ENCODE data around the gene GNAZ. TPM values are rescaled to one million over a fixed set of nuclear protein-coding genes. Genes with fewer than 3 reads are reported as not detected.

Gene GNAZ
- total RNA-seq, 1 experiment from 2014 or later, result 6.0 TPM

DNA sequence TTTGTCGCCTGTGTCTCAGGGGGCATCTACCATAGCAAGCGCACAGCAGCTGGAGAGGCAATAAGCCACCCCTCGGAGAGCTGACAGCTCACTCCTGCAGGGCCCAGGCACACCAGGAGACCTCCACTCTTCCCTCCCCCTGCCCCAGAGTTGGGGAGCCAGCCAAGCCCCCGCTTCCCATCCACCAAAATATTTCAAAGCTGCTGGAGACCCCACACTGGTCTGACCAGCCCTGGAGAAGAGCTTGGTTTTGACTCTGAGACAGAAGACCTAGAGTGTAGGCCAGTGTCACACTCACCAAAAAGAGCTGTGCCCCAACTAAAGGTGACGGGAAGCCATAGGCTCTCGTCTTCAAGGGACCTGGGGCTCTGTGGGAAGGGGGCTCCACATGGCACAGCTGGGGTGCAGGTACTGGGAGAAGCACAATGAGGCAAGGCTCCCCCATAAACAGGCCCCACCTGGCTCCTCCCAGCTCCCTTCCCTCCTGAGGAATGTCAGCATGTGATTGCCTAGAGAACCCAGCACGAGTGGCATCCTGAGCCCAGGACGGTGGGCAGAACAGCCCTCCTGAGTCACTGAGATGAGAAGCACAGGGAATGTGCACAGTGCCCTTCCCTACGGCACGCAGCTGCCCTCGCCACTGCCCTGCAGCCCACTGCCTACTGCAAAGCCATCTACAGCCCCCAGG is 5.8 kb upstream of the GNAZ start:
- no peak for DNase-seq (ENCODE audit: low spot score)

DNA sequence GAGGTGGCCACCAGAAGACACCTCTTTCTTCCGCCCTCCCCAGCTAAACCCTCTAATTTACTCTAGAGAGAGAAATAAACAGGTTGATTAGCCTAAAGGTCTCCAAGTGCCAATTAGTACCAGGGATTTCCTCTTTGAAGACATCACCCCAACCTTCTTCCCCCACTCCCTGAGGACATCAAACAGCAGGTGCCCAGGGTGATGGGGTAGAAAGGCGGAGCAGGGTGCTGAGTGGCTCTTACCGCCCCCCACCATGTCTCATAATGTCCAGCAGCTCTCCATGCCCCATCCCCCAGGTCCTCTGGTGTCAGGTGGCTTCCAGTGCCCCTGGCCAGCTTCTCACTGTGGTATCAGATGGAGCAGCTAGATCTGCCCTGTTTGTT is 5.3 kb upstream of the GNAZ start:
- DNase-seq (ENCODE audit: low spot score), result no peak

DNA sequence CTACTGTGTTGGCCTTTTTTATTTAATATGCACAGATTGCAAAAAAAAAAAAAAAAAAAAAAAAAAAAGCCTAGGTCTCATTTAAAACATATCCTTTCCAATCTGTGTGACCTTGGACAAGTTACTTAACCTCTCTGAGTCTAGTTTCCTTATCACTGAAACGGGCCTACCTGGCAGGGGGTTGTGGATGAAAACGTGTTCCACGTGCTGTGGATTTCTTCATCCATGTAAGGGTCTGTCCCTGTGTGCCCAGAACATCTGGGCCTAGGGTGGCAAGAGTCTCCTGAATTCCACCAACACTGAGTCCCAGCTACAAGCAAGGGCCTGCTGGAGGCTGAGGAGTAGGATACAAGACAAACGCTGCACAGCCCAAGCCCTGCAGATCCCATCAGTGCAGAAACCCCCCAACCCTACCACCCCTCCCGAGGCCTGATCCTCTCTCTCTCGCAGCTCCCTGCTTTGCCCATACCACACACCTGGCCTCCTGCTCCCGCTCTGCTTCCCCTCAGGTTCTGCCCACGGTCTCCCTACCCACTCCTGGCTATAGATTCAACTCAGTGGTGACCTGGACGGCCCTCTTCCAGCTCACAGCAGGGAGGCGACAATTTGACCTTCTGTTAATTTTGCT is 4.7 kb upstream of the GNAZ start:
- DNase-seq (ENCODE audit: low spot score), result no peak

DNA sequence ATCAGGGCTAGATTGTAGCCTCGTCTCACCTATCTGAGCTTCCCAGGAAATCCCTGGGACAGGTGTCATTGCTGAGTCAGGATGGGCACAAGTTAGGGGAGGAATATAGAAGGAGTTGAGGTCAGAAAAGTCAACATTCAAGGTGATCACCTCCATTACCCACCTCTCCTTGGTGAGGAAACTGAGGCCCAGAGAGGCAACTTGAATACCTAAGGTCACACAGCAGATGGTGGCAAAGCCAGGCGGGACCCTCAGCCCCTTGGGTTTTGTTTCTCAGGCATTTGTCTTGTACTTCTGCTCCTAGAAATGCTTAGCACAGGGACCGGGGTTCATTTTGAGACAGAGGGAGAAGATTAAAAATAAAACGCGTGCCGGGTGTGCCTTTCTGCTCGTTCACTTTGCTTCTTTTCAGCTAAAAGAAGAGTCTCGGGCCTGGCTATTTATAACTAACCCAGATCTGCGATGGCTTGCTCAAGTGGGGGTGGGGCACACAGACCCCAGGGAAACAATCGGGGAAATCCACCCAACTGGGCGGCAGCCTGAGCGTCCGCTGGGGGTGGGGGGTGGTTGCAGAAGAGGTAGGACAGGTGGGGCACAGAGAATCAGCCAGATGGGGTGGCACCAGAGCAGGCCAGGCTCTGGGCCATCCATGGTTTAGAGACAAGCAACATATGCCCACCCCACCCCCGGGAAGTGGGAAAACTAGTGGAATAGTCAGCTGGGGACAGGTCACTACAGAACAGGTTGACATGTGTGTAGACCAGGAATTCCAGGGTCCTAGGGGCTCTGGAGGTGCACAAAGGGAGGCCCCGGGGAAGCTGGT is 3.9 kb upstream of the GNAZ start:
- no peak for DNase-seq (ENCODE audit: low spot score)

DNA sequence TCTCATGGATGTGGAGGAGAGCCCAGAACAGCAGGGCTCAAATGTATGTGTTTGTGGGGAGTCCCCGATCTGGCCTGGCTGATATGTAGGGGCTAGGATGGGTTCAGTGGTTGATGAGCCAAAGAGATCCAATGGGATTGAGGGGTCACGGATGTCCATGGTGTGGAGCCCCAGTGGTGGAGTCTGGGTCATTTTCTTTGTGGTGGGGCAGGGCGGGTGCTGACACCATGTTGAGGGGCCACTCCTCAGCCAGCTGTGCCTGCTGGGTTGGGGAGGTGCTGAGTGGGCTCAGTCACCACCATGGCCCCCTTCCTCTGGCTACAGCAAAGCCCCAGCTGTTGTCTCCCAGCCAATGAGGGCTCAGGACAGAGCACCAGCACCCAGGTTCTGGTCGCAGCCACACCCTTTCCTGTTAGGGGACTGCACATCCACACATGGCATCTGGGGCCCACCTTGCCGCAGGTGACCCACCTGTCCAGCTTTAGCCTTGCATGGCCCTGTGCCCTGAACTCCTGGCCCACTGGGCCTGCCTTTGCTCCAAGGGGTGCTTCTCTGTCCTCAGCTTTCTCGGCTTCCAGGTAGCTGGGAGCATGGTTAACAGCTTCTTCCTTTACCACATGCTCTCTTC is 3.2 kb upstream of the GNAZ start:
- no peak for DNase-seq (ENCODE audit: low spot score)

DNA sequence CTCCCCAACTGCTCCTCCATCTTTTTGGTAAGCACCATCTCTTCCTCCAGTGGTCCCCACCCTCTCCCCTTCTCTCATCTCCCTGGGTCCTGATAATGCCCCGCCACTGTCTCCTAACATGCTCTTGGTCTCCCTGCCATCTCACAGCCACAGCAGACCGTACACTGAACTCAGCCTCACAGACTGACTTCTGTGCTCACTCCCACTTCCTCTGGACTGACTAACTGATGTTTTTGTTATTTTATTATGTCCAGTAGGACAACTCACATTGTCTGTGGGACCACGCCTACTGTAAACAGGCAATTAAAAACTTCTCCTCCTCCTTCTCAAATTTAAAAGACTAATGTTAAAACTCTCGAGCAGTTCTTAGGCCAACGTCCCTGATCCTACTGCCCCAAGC is 2.6 kb upstream of the GNAZ start:
- DNase-seq (ENCODE audit: low spot score), result no peak

DNA sequence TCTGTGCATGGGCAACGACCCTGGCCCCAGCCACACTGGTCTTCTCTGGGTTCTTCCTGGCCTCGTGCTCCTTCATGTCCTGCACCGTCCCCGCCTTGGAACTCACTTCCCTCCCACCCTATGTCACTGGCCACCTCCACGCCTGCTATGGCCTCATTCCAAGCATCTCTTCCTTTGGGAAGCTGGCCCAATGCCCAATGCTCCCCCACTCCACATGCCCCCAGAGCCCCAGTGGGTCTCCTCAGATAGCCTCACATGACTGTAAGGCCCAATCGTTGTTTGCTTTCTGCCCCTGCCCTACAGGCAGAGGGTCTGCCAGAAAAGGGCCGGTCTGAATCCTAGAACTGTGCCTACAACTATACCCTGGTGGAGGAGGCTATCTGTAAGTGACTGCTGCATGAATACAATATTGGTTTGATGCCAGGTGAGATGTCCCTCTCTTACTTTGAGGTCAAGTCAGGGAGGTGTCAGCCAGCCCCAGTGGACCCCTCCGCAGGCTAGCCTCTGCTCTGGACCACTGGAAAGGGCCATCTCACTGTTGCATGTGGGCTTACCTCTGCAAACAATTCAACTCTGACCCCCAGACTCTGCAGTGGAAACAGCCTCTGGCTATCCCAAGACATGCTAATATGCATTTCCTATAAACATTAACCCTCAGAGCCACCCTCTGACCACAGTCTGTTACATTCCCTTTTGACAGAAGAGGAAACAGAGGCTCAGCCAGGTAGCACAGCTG is 2.1 kb upstream of the GNAZ start:
- DNase-seq (ENCODE audit: low spot score), result no peak

DNA sequence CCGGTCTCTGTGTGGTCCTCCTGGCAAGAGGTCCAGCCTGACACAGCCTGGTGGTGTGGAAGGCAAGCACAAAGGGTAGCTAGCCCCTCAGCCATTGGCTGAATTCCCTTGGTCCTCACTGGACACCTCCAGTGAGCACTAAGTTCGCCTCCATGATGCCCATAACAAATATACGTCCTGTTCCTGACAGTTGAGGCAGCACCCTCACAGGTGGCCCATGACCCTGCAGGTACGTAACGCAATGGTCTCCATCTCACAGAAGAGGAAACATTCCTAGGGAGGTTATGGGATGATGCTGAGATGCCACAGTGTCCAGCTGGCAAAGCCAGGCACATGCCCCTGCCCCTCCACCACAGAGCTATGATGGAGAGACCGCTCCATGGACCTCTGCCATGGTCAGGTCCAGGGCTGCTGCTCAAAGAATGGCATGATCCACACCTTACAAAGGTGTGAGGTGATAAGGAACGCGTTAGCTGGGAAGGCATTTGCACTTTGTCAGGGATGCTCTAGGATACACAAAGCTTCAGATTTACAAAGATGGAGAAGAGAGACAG is 1.4 kb upstream of the GNAZ start:
- DNase-seq (ENCODE audit: low spot score), result no peak

DNA sequence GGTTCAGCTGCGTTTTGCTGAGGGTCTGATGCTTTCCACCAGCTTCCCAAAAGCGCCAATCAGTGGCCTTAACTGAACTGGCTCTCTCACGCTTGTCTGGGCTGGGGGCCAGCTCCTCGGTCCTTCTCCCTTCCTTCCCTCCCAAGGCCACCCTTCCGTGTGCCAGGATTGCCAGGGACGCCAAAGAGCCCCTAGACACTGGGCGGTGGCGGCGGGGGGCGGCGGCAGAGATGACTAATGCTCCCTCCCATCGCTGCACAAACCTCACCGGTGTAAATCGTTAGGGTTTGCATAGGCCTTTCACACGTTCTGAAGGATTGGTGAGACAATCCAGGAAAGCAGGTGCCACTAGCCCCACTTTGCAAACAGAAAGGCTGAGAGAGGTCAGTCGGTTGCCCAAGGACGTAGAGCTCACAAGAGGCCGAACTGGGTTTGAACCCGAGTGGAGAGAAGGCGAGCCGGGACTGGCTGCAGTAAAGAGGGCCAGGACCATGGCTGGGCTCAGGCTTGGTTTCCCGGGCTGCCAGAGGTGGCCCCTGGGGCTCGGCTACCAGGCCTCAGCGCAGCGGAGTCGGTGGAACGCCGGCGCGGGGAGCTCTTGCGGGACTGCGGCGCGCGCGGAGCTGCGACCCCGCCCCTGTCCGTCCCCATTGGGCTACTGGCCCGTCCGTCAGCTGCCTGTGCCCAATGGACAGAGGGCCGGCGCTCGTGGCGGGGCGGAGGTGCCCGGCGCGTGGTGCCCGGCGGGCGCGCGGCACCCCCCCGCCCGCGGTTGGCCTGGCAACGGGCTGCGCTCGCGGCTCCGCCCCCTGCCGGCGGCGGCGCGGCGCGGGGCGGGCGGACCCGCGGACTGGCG is 589 bp upstream of the GNAZ start:
- DNase-seq (ENCODE audit: low spot score), result peak; percentile 73

DNA sequence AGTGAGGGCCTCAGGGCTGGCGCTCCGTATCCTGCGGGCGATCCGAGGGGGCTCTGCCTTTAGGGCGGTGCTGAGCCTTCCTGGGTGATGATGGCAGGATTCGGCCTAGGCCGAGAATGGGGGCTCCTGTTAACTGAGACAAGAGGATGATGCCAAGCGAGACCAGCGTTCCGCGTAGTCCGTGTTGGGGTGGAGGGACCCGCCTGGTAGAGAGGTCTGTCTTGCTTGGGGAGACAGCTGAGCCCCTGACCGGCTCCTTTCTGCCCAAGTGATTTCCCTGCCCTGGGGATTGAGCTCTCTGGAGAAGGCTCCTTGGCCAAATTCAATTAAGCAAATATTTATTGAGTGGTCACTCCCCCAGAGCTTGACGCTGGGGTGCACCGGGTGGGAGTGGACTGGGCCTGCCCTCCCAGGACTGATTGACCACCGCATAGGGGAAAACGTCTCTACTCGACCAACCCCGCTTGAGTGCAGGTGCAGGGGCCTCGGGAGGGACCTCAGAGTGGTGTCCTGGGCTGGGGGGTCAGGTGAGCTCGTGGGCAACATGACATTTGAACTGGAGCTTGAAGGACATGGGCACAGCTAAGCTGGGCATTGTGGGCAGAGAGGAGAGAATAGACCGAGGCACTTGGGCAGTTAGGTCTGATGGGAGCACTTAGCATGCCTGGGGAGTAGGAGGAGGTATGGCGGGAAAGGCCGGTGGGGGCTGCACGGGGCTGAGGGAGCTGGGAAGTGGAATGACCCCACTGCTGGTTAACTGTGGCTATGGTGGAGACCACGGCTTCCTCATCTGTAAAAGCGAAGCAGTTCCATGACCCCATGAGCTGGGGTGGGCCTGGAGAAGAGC is 1.1 kb downstream of the GNAZ start:
- no peak for DNase-seq (ENCODE audit: low spot score)

DNA sequence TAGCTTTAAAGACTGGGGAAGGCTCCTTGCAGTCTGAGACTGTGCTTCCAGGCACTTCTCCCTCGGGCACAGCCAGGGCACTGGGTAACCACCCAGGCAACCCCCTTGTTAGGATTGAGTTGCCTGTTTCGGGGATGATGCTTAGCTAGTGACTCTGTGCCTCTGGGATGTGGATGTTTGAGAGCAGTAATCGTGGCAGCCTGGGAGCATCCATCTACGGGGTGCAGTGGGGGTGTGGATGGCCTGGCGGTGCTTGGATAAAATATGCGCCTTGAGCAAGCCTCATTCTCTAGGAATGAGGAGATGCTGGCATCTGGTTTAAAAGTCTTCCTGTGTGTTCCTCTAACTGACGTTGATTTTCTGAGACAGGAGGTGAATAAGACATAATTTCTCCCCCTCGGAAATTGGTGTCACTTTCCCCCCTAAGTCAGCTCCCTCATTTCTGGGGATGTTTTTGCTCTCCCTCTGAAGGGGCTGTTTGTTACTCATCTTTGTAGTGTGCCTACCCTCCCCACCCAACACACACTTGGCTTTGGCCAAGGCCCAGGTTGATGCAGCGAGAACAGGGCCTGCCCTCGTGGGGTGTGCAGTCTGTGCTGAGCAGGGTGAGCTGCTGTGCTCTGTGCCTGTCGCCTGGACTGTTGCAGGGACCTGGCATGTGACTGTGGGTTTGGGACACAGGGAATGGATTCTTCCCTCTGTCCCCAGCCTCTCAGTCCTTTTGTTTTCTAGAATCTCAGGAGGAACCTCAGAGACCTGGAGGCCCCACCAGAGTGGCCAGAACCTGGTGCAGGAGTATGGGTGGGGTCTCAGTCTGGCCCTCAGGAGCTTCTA is 2.0 kb downstream of the GNAZ start:
- no peak for DNase-seq (ENCODE audit: low spot score)

DNA sequence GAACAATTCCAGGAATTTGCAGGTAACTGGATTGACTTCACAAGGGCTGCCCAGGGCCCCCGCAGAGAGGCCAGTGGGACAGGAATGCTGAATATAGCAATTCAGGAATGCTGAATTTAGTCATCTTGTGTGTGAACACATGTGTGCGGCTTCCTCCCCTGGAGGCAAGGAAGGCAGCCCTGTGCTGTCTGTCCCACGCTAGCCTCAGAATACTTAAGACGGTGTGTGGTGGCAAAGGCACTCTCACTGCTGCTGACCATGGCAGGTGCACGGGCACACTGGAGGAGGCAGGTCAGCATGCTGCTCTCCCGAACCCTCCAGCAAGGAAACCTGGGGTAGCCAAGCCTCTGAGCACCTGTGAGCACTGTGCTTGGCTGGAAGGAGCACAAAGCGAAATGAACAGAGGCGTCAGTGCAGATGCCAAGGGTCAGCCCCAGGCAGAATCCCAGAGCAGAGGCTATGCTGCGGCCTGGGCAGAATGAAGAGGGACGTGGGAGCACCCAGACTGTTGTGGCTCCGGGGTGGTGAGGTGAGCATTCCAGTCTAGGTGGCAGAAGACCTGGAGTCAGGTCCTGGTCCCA is 2.7 kb downstream of the GNAZ start:
- no peak for DNase-seq (ENCODE audit: low spot score)

DNA sequence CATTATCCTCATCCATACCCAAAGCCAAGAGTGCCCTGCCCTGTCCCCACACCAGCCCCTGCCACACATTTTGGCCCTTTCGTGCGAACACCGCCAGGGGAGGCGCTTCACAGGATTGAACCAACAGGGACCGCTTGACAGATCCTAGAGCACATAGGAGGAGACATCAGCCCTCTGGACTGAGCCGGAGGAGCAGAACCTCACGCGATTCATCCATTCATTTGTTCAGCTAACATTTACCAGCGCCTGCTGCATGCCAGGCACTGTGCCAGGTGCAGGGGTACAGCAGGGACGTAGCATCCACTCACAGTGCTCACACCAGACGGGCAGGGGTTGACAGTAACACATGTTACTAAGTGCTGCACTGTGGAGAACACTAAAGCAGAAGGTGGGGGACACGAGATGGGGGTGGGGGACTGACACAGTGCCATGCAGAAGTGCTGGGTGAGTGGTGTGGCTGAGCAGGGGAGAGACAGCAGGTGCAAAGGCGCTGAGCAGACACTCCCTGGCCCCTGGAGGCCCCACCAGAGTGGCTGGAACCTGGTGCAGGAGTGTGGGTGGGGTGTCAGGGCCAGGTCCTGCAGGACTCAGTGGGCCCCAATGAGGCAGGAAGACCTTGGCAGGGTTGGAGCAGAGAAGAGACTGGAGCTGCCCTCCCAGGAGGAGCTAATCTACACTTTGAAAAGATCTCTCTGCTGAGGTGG is 3.4 kb downstream of the GNAZ start:
- DNase-seq (ENCODE audit: low spot score), result no peak

DNA sequence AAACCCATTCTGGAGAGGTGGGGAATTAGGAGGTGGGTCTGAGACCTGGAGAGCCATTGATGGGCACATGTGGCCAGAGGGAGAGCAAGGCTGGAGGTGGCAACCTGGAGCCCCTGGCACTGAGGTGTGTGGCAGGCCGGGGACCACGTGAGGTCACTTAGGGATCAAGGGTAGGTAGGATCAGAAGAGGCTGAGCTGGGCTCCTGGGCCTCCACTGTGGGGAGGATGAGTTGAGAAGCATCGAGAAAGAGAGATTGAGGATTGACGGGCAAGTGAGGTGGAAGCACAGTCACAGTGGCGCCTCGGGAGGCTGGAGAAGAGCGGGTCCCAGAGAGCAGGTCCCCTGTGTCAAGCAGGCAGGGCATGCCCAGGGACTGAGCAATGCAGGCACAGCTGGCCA is 4.1 kb downstream of the GNAZ start:
- DNase-seq (ENCODE audit: low spot score), result no peak

DNA sequence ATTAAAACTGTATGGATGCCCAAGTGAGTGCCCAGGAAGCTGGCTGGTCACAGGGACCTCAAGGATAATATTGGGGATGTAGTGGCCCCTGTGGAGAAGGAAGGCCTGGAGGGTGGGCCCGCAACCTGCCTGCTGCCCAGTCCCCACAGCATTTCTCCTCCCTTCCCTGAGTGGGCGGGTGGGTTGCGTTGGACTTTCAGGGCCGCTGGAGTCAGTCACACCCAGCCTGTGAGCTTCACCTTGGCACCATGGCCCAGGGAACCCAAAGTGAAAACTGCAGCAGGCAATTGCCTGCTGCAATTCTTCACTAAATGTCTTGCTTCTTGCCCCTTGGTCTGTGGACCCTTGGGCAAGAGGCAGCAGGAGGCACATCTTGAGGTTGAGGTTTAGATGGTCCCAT is 4.7 kb downstream of the GNAZ start:
- DNase-seq (ENCODE audit: low spot score), result no peak

DNA sequence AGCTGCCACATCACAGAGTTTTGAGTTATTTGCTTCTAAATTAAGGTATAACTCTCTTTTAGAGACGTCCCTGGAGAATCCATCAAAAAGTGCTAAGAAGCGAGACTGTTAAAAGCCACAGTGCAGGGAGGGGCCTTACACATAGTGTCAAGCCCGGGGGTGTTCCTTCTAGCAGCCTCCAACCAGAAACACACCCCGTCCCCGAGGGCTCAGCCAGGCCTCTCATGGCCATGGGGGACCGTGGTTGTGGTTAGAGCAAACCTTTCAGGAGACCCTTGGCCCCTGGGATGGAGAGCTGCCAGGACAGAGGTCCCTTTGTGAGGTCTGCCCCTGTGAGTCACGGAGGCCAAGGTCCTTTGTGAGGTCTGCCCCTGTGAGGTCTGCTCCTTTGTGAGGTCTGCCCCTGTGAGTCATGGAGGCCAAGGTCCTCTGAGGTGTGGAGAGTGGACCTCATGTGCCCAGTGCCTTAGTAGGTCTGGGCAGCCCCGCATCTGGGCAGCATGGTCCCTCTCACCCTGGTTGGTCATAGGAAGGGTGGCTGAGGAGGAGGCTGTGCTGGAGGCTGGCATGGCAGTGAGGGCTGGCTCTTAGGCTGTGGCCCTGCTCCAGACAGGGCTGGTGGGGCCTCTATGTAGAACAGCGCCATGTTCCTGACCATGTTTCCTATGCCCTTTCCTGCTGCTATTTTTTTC is 5.4 kb downstream of the GNAZ start:
- DNase-seq (ENCODE audit: low spot score), result no peak
